ENCODE results near the gene ZIC1.

ZIC1 gene

DNA sequence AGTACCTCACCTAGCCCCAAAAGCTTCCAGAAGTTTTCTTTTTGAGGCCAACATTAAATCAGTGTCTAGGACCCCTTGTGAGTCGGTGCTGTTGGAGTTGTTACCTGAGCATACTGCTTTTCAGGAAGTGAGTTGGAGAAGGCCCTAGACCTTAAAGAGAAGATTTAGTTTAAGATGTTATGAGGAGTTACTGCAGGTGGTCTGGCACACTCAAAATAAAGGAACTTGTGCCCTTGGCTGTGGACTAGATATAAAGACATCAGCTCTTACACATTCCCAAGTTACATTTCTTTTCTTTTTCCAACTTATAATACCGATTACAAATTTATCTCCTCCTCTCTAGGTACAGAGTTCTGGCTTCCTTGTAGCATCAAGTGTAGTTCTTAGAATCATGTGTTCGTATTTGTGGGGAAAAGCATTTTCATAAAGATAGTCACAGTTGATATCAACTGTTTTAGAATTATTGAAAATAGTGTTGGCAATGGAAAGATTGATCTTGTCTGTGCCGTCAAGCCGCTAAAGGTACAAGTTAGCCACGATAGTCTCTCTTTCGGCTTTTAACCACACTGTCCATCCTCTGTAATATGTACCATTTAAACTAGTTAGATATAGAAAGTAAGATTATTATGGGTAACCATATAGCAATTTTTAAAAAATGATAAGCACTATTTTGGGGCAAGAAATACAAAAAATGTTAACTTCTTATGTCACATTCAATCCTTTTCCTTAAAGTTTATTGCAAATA, 8.6 kb downstream of the ZIC1 start:
- no peak for TF ChIP-seq ARNTL (CRISPR knock-in tag; IDR thresholded peaks at IDR 0.05; ENCODE audit: borderline replicate concordance, low read depth)
- TF ChIP-seq TCF4 (CRISPR knock-in tag; IDR thresholded peaks at IDR 0.05; ENCODE audit: borderline replicate concordance), result no peak
- TF ChIP-seq TOX (CRISPR knock-in tag; IDR thresholded peaks at IDR 0.05; ENCODE audit: borderline replicate concordance), result no peak
- no peak for TF ChIP-seq CSDC2 (CRISPR knock-in tag; IDR thresholded peaks at IDR 0.05)
- no peak for TF ChIP-seq PPARA (CRISPR knock-in tag; IDR thresholded peaks at IDR 0.05; ENCODE audit: borderline replicate concordance)
- no peak for ATAC-seq

DNA sequence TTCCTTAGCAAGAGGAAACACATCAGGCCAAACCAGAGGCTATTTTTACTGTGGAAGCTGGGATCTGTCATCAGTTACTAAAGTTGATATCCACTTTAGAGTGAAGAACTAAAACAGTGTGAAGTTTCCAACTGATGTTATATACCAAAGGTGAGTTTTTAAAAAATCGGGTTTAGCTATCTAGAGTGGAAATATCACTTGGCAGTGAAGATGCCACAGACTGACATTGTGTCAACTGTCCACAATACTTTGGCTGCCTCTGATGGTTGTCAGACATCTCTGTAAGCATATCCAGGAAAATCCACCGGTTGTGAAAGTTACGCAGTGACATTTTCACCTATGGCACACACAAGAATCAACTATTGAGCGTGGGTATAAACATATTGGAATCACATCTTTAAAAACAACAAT, 9.2 kb downstream of the ZIC1 start:
- no peak for ATAC-seq
- no peak for TF ChIP-seq CSDC2 (CRISPR knock-in tag; IDR thresholded peaks at IDR 0.05)
- TF ChIP-seq BACH2 (CRISPR knock-in tag; IDR thresholded peaks at IDR 0.05; ENCODE audit: borderline replicate concordance), result no peak
- no peak for TF ChIP-seq PPARA (CRISPR knock-in tag; IDR thresholded peaks at IDR 0.05; ENCODE audit: borderline replicate concordance)
- TF ChIP-seq, protein P1, sequence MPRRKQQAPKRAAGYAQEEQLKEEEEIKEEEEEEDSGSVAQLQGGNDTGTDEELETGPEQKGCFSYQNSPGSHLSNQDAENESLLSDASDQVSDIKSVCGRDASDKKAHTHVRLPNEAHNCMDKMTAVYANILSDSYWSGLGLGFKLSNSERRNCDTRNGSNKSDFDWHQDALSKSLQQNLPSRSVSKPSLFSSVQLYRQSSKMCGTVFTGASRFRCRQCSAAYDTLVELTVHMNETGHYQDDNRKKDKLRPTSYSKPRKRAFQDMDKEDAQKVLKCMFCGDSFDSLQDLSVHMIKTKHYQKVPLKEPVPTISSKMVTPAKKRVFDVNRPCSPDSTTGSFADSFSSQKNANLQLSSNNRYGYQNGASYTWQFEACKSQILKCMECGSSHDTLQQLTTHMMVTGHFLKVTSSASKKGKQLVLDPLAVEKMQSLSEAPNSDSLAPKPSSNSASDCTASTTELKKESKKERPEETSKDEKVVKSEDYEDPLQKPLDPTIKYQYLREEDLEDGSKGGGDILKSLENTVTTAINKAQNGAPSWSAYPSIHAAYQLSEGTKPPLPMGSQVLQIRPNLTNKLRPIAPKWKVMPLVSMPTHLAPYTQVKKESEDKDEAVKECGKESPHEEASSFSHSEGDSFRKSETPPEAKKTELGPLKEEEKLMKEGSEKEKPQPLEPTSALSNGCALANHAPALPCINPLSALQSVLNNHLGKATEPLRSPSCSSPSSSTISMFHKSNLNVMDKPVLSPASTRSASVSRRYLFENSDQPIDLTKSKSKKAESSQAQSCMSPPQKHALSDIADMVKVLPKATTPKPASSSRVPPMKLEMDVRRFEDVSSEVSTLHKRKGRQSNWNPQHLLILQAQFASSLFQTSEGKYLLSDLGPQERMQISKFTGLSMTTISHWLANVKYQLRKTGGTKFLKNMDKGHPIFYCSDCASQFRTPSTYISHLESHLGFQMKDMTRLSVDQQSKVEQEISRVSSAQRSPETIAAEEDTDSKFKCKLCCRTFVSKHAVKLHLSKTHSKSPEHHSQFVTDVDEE (CRISPR knock-in tag; IDR thresholded peaks at IDR 0.05), result no peak
- TF ChIP-seq ZNF565 (CRISPR knock-in tag; conservative IDR thresholded peaks at IDR 0.05; ENCODE audit: low read depth), result no peak
- TF ChIP-seq ZNF70 (CRISPR knock-in tag; IDR thresholded peaks at IDR 0.05), result no peak
- no peak for TF ChIP-seq SNAI2 (CRISPR knock-in tag; IDR thresholded peaks at IDR 0.05)
- no peak for TF ChIP-seq TCF4 (CRISPR knock-in tag; IDR thresholded peaks at IDR 0.05; ENCODE audit: borderline replicate concordance)
- TF ChIP-seq, protein P2, sequence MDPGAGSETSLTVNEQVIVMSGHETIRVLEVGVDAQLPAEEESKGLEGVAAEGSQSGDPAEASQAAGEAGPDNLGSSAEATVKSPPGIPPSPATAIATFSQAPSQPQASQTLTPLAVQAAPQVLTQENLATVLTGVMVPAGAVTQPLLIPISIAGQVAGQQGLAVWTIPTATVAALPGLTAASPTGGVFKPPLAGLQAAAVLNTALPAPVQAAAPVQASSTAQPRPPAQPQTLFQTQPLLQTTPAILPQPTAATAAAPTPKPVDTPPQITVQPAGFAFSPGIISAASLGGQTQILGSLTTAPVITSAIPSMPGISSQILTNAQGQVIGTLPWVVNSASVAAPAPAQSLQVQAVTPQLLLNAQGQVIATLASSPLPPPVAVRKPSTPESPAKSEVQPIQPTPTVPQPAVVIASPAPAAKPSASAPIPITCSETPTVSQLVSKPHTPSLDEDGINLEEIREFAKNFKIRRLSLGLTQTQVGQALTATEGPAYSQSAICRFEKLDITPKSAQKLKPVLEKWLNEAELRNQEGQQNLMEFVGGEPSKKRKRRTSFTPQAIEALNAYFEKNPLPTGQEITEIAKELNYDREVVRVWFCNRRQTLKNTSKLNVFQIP (CRISPR knock-in tag; IDR thresholded peaks at IDR 0.05; ENCODE audit: borderline replicate concordance, low read depth), result no peak
- TF ChIP-seq ZNF8 (CRISPR knock-in tag; IDR thresholded peaks at IDR 0.05), result no peak
- TF ChIP-seq ZFP30 (CRISPR knock-in tag; IDR thresholded peaks at IDR 0.05), result no peak
- TF ChIP-seq, protein P3, sequence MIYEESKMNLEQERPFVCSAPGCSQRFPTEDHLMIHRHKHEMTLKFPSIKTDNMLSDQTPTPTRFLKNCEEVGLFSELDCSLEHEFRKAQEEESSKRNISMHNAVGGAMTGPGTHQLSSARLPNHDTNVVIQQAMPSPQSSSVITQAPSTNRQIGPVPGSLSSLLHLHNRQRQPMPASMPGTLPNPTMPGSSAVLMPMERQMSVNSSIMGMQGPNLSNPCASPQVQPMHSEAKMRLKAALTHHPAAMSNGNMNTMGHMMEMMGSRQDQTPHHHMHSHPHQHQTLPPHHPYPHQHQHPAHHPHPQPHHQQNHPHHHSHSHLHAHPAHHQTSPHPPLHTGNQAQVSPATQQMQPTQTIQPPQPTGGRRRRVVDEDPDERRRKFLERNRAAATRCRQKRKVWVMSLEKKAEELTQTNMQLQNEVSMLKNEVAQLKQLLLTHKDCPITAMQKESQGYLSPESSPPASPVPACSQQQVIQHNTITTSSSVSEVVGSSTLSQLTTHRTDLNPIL (CRISPR knock-in tag; IDR thresholded peaks at IDR 0.05; ENCODE audit: low read depth), result no peak
- TF ChIP-seq, protein P4, sequence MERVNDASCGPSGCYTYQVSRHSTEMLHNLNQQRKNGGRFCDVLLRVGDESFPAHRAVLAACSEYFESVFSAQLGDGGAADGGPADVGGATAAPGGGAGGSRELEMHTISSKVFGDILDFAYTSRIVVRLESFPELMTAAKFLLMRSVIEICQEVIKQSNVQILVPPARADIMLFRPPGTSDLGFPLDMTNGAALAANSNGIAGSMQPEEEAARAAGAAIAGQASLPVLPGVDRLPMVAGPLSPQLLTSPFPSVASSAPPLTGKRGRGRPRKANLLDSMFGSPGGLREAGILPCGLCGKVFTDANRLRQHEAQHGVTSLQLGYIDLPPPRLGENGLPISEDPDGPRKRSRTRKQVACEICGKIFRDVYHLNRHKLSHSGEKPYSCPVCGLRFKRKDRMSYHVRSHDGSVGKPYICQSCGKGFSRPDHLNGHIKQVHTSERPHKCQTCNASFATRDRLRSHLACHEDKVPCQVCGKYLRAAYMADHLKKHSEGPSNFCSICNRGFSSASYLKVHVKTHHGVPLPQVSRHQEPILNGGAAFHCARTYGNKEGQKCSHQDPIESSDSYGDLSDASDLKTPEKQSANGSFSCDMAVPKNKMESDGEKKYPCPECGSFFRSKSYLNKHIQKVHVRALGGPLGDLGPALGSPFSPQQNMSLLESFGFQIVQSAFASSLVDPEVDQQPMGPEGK (CRISPR knock-in tag; IDR thresholded peaks at IDR 0.05; ENCODE audit: borderline replicate concordance), result no peak
- TF ChIP-seq, protein P5, sequence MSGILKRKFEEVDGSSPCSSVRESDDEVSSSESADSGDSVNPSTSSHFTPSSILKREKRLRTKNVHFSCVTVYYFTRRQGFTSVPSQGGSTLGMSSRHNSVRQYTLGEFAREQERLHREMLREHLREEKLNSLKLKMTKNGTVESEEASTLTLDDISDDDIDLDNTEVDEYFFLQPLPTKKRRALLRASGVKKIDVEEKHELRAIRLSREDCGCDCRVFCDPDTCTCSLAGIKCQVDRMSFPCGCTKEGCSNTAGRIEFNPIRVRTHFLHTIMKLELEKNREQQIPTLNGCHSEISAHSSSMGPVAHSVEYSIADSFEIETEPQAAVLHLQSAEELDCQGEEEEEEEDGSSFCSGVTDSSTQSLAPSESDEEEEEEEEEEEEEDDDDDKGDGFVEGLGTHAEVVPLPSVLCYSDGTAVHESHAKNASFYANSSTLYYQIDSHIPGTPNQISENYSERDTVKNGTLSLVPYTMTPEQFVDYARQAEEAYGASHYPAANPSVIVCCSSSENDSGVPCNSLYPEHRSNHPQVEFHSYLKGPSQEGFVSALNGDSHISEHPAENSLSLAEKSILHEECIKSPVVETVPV (CRISPR knock-in tag; IDR thresholded peaks at IDR 0.05), result no peak
- TF ChIP-seq ESRRG (CRISPR knock-in tag; IDR thresholded peaks at IDR 0.05), result no peak
- no peak for TF ChIP-seq ZFP3 (CRISPR knock-in tag; IDR thresholded peaks at IDR 0.05)
- TF ChIP-seq TOX (CRISPR knock-in tag; IDR thresholded peaks at IDR 0.05; ENCODE audit: borderline replicate concordance), result no peak
- no peak for TF ChIP-seq GLIS3 (CRISPR knock-in tag; IDR thresholded peaks at IDR 0.05)
- TF ChIP-seq ISL1 (CRISPR knock-in tag; IDR thresholded peaks at IDR 0.05), result no peak
- no peak for TF ChIP-seq RARB (CRISPR knock-in tag; IDR thresholded peaks at IDR 0.05)
